H9 (cell line): ENCODE results near the gene MAP2K7. TPM values are rescaled to one million over a fixed set of nuclear protein-coding genes. Genes with fewer than 3 reads are reported as not detected.

Source experiments
- DNase-seq: peaks from one replicate; pipeline ENCODE4 v3.0.0-alpha.2; 2017
- H2AFZ ChIP-seq: one replicate; pipeline ENCODE4 v1.6.1; 2013; ENCODE audit warnings: mild to moderate bottlenecking, low read length, control low read depth, moderate library complexity
- H2AK5ac ChIP-seq: 2 replicates; pipeline ENCODE4 v1.6.1; 2013; ENCODE audit warnings: low read length, control low read depth, mixed read lengths; ENCODE audit not compliant: insufficient read length
- H2BK120ac ChIP-seq: one replicate; pipeline ENCODE4 v1.6.1; 2013; ENCODE audit warnings: low read depth, mild to moderate bottlenecking, low read length, control low read depth, inconsistent platforms; ENCODE audit not compliant: poor library complexity, severe bottlenecking
- H2BK12ac ChIP-seq: 2 replicates; pipeline ENCODE4 v1.6.1; 2013; ENCODE audit warnings: low read length, control low read depth, mixed read lengths, low read depth; ENCODE audit not compliant: insufficient read length
- H2BK15ac ChIP-seq: 2 replicates; pipeline ENCODE4 v1.6.1; 2013; ENCODE audit warnings: low read depth, low read length, control low read depth
- H2BK20ac ChIP-seq: one replicate; pipeline ENCODE4 v1.6.1; 2013; ENCODE audit warnings: low read depth, mild to moderate bottlenecking, low read length, control low read depth, inconsistent platforms; ENCODE audit not compliant: poor library complexity, severe bottlenecking
- H2BK5ac ChIP-seq: 2 replicates; pipeline ENCODE4 v1.6.1; 2013; ENCODE audit warnings: low read length, control low read depth, mixed read lengths; ENCODE audit not compliant: insufficient read length
- H3K14ac ChIP-seq: 2 replicates; pipeline ENCODE4 v1.6.1; 2013; ENCODE audit warnings: low read length, control low read depth; ENCODE audit not compliant: insufficient read depth
- H3K18ac ChIP-seq: 2 replicates; pipeline ENCODE4 v1.6.1; 2013; ENCODE audit warnings: low read depth, mild to moderate bottlenecking, mixed read lengths, low read length, control low read depth; ENCODE audit not compliant: insufficient read length
- H3K23ac ChIP-seq: 2 replicates; pipeline ENCODE4 v1.6.1; 2013; ENCODE audit warnings: low read length, control low read depth, mixed read lengths, low read depth; ENCODE audit not compliant: insufficient read length
- H3K23me2 ChIP-seq: 2 replicates; pipeline ENCODE4 v1.6.1; 2013; ENCODE audit warnings: low read depth, mild to moderate bottlenecking, mixed read lengths, low read length, control low read depth; ENCODE audit not compliant: insufficient read length, poor library complexity, severe bottlenecking
- H3K27ac ChIP-seq: 2 replicates; pipeline ENCODE4 v1.5.1; 2013; ENCODE audit warnings: low read length, control low read depth, mixed read lengths, low read depth; ENCODE audit not compliant: insufficient read length
- H3K27me3 ChIP-seq: 2 replicates; pipeline ENCODE4 v1.6.1; 2013; ENCODE audit warnings: low read length, control low read depth, inconsistent platforms; ENCODE audit not compliant: insufficient read depth
- H3K4ac ChIP-seq: 2 replicates; pipeline ENCODE4 v1.6.1; 2013; ENCODE audit warnings: low read depth, mild to moderate bottlenecking, control low read depth, inconsistent platforms, low read length, moderate library complexity
- H3K4me1 ChIP-seq: 2 replicates; pipeline ENCODE4 v1.6.1; 2013; ENCODE audit warnings: low read length, control low read depth, inconsistent platforms; ENCODE audit not compliant: insufficient read depth
- H3K4me2 ChIP-seq: 2 replicates; pipeline ENCODE4 v1.6.1; 2013; ENCODE audit warnings: low read length, control low read depth, mixed read lengths; ENCODE audit not compliant: insufficient read length, insufficient read depth
- H3K56ac ChIP-seq: 2 replicates; pipeline ENCODE4 v1.6.1; 2013; ENCODE audit warnings: low read depth, mild to moderate bottlenecking, mixed read lengths, low read length, control low read depth; ENCODE audit not compliant: insufficient read length
- H3K79me1 ChIP-seq: 2 replicates; pipeline ENCODE4 v1.6.1; 2013; ENCODE audit warnings: low read depth, mild to moderate bottlenecking, moderate library complexity, low read length, control low read depth, inconsistent platforms; ENCODE audit not compliant: insufficient read depth, poor library complexity, severe bottlenecking
- H3K79me2 ChIP-seq: 2 replicates; pipeline ENCODE4 v1.6.1; 2013; ENCODE audit warnings: low read length, control low read depth, inconsistent platforms; ENCODE audit not compliant: insufficient read depth
- H3K9ac ChIP-seq: 2 replicates; pipeline ENCODE4 v1.6.1; 2013; ENCODE audit warnings: low read length, control low read depth, mixed read lengths; ENCODE audit not compliant: insufficient read length; ENCODE audit errors: extremely low read depth
- H3K9me3 ChIP-seq: one replicate; pipeline ENCODE4 v1.6.1; 2013; ENCODE audit warnings: low read depth, low read length, inconsistent platforms; ENCODE audit not compliant: control insufficient read depth
- H3T11ph ChIP-seq: one replicate; pipeline ENCODE4 v1.6.1; 2013; ENCODE audit warnings: mild to moderate bottlenecking, low read length, control low read depth, inconsistent platforms
- H4K20me1 ChIP-seq: one replicate; pipeline ENCODE4 v1.6.1; 2013; ENCODE audit not compliant: control insufficient read depth, insufficient read length, insufficient read depth
- H4K5ac ChIP-seq: 2 replicates; pipeline ENCODE4 v1.6.1; 2013; ENCODE audit warnings: low read depth, mild to moderate bottlenecking, mixed read lengths, low read length, control low read depth; ENCODE audit not compliant: insufficient read length
- H4K8ac ChIP-seq: replicated peaks from 2 replicates; pipeline ENCODE4 v1.6.1; 2013; ENCODE audit warnings: low read length, control low read depth, mixed read lengths, low read depth; ENCODE audit not compliant: insufficient read length
- H4K91ac ChIP-seq: 2 replicates; pipeline ENCODE4 v1.6.1; 2013; ENCODE audit warnings: low read depth, mild to moderate bottlenecking, moderate library complexity, mixed read lengths, low read length, control low read depth; ENCODE audit not compliant: insufficient read length
- H3K27ac Mint-ChIP-seq, 3 experiments: 2 replicates in 2 of 3; 3 replicates in 1 of 3; pipeline ENCODE4 v1.8.0; 2020 to 2021; ENCODE audit warnings: mixed read lengths in 3 of 3, mild to moderate bottlenecking in 1 of 3, moderate library complexity in 1 of 3
- H3K27me3 Mint-ChIP-seq: 2 replicates; pipeline ENCODE4 v1.8.0; 2021; ENCODE audit warnings: low read depth, mild to moderate bottlenecking, moderate library complexity, mixed read lengths
- H3K36me3 Mint-ChIP-seq, 3 experiments: 2 replicates in 2 of 3; 3 replicates in 1 of 3; pipeline ENCODE4 v1.8.0; 2020 to 2021; ENCODE audit warnings: low read depth in 3 of 3, mixed read lengths in 3 of 3; ENCODE audit not compliant: insufficient read depth in 1 of 3
- H3K4me1 Mint-ChIP-seq, 2 experiments: 2 replicates each; pipeline ENCODE4 v1.8.0; 2020; ENCODE audit warnings: mixed read lengths in 2 of 2
- H3K4me3 Mint-ChIP-seq, 2 experiments: 2 replicates in 1 of 2; 3 replicates in 1 of 2; pipeline ENCODE4 v1.8.0; 2020 to 2021; ENCODE audit warnings: mild to moderate bottlenecking in 2 of 2, mixed read lengths in 2 of 2, moderate library complexity in 1 of 2
- H3K9me3 Mint-ChIP-seq, 2 experiments: 2 replicates in 1 of 2; 3 replicates in 1 of 2; pipeline ENCODE4 v1.8.0; 2020; ENCODE audit warnings: mild to moderate bottlenecking in 2 of 2, mixed read lengths in 2 of 2, moderate library complexity in 1 of 2
- WGBS: extraction: QIAGEN DNeasy Blood & Tissue Kit; methylation state at CpG from one replicate; pipeline ENCODE4 v1.1.7; 2013; ENCODE audit warnings: missing lambda C conversion rate, low lambda C conversion rate, mixed read lengths; ENCODE audit not compliant: insufficient read length; ENCODE audit errors: extremely low coverage; 5-methylcytosine and 5-hydroxymethylcytosine counted together
- total RNA-seq: library from RNA; stranded (reverse); gene quantifications from 2 replicates; pipeline ENCODE4 v1.2.1, GENCODE V29; 2021
- TF ChIP-seq, protein P1 (sequence below): fragments of 200-600 bp; sonication (generic); conservative IDR thresholded peaks from 3 replicates; pipeline ENCODE4 v1.8.0; 2021; ENCODE audit warnings: antibody characterized with exemption, mild to moderate bottlenecking

MAP2K7 gene
- total RNA-seq, 1 experiment from 2014 or later, result 48.1 TPM

DNA sequence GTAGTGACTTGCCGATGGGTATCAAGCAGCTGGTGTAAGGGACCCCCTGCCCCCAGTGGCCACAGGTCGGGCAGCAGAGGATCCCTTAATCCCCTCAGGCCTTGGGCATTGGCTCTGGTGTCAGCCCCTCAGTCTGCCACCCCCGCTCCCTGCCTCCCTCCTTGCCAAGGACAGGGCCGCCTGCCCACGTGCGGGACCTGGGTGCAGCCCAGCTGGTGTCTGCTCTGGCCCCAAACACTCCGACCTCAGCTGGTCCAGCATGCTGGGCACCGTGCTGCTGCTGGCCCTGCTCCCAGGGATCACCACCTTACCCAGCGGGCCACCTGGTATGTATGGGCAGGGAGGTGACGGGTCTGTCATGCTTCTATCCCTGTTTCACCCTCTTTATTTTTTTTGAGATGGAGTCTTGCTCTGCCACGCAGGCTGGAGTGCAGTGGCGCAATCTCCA lies 10.9 kb downstream of the MAP2K7 start, which contains the start of gene TGFBR3L:
TGFBR3L (plus strand) TSS at position 233 of the 448 bp plus-strand sequence.
- H4K5ac ChIP-seq, result no peak within 1 kb of the TSS
- no peaks in the 10 kb centered on the region for H3K79me1 ChIP-seq
- H2BK120ac ChIP-seq, result no peak within 1 kb of the TSS
- no peak within 1 kb of the TSS for H2BK5ac ChIP-seq
- H3K4me1 Mint-ChIP-seq, result peaks cover 13 to 20% of the 10 kb centered on the region in 2 experiments
- H3K79me2 ChIP-seq, result no peaks in the 10 kb centered on the region
- no peak within 1 kb of the TSS for H2BK20ac ChIP-seq
- no peak within 1 kb of the TSS for H3K14ac ChIP-seq
- H3K9me3 Mint-ChIP-seq, result no peaks in the 10 kb centered on the region; a peak in 1 of 5 replicates
- no peaks in the 10 kb centered on the region for H3K4me1 ChIP-seq
- no peak within 1 kb of the TSS for H3K4ac ChIP-seq
- no peak within 1 kb of the TSS for H3K9ac ChIP-seq
- no peaks in the 10 kb centered on the region for H4K20me1 ChIP-seq
- H2BK12ac ChIP-seq, result no peak within 1 kb of the TSS
- H4K8ac ChIP-seq, result no peak within 1 kb of the TSS
- H3K9me3 ChIP-seq, result no peaks in the 10 kb centered on the region
- no CpG with 5 or more reads among the region's 12 CpGs for WGBS
- H3K4me3 Mint-ChIP-seq, result peak within 1 kb of the TSS; percentile 53 to 91
- peaks cover 16% of the 10 kb centered on the region; the same call in 1 of the 2 replicates for H3K27me3 ChIP-seq
- H3K36me3 Mint-ChIP-seq, result peaks cover 15 to 28% (median 24%) of the 10 kb centered on the region in 3 experiments; a peak in 6 of 7 replicates
- no peak within 1 kb of the TSS for H3K18ac ChIP-seq
- peaks cover 13% of the 10 kb centered on the region for H3K23me2 ChIP-seq
- peaks cover 52% of the 10 kb centered on the region for H3K27me3 Mint-ChIP-seq
- H3K27ac ChIP-seq, result no peak within 1 kb of the TSS
- H3K23ac ChIP-seq, result no peak within 1 kb of the TSS
- H3K27ac Mint-ChIP-seq, result no peak within 1 kb of the TSS
- no peak within 1 kb of the TSS for H3K56ac ChIP-seq
- peak within 1 kb of the TSS; percentile 3 for H3K4me2 ChIP-seq
- TF ChIP-seq, protein P1, sequence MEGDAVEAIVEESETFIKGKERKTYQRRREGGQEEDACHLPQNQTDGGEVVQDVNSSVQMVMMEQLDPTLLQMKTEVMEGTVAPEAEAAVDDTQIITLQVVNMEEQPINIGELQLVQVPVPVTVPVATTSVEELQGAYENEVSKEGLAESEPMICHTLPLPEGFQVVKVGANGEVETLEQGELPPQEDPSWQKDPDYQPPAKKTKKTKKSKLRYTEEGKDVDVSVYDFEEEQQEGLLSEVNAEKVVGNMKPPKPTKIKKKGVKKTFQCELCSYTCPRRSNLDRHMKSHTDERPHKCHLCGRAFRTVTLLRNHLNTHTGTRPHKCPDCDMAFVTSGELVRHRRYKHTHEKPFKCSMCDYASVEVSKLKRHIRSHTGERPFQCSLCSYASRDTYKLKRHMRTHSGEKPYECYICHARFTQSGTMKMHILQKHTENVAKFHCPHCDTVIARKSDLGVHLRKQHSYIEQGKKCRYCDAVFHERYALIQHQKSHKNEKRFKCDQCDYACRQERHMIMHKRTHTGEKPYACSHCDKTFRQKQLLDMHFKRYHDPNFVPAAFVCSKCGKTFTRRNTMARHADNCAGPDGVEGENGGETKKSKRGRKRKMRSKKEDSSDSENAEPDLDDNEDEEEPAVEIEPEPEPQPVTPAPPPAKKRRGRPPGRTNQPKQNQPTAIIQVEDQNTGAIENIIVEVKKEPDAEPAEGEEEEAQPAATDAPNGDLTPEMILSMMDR, result no peak
- no peak within 1 kb of the TSS for H2AK5ac ChIP-seq
- H4K91ac ChIP-seq, result no peak within 1 kb of the TSS
- H2BK15ac ChIP-seq, result no peak within 1 kb of the TSS
- no peak for DNase-seq
- no peak within 1 kb of the TSS for H3T11ph ChIP-seq
- no peak within 1 kb of the TSS for H2AFZ ChIP-seq
